Sigmoid colon (tissue), 7 donors: Measurements from ENCODE around the gene GNG3. TPM values are rescaled to one million over a fixed set of nuclear protein-coding genes. Genes with fewer than 3 reads are reported as not detected.

ENCODE experiments used
- DNase-seq: peaks from one replicate; pipeline ENCODE4 v3.0.0-alpha.2; 2019
- H3K27ac ChIP-seq, 4 donors: fragments of 200-600 bp; sonication (generic); one replicate each; pipeline ENCODE4 v1.5.1; 2016 to 2019; ENCODE audit warnings: mild to moderate bottlenecking in 1 of 4
- H3K27me3 ChIP-seq, 3 donors: fragments of 200-600 bp; sonication (generic); one replicate each; pipeline ENCODE4 v1.5.1; 2019; ENCODE audit warnings: mild to moderate bottlenecking in 1 of 3
- H3K36me3 ChIP-seq, 4 donors: fragments of 200-600 bp; sonication (generic); one replicate each; pipeline ENCODE4 v1.5.1; 2016 to 2019
- H3K4me1 ChIP-seq, 4 donors: fragments of 200-600 bp; sonication (generic); one replicate each; pipeline ENCODE4 v1.5.1; 2017 to 2019
- H3K4me3 ChIP-seq, 4 donors: fragments of 200-600 bp; sonication (generic); one replicate each; pipeline ENCODE4 v1.5.1; 2017 to 2019; ENCODE audit warnings: mild to moderate bottlenecking in 2 of 4, moderate library complexity in 1 of 4
- H3K9me3 ChIP-seq, 4 donors: fragments of 200-600 bp in 3 of 4; sonication (generic) in 3 of 4; one replicate each; pipeline versions ENCODE4 v1.5.1 to v1.6.1; 2013 to 2019
- EP300 ChIP-seq, 4 donors: sonication (generic); formaldehyde crosslinking; IDR thresholded peaks; one replicate each; pipeline ENCODE4 v1.6.1; 2017; ENCODE audit warnings: antibody characterized with exemption in 4 of 4
- POLR2A ChIP-seq, 2 donors: fragments of 450-650 bp; IDR thresholded peaks; one replicate each; pipeline ENCODE4 v1.6.1; 2016; ENCODE audit warnings: antibody characterized with exemption in 2 of 2, mild to moderate bottlenecking in 2 of 2, moderate library complexity in 2 of 2
- POLR2AphosphoS5 ChIP-seq, 4 donors: sonication (generic); formaldehyde crosslinking; IDR thresholded peaks; one replicate each; pipeline ENCODE4 v1.6.1; 2017; ENCODE audit warnings: antibody characterized with exemption in 4 of 4
- WGBS, 2 donors: extraction: QIAGEN DNeasy Blood & Tissue Kit; methylation state at CpG; one replicate each; pipeline ENCODE4 v1.1.7; 2013; 5-methylcytosine and 5-hydroxymethylcytosine counted together
- intact Hi-C: fragments of 100-400 bp; cut with DNase I; formaldehyde crosslinking; loops from one replicate; pipeline ENCODE4 v1.15.1; 2023
- polyA plus RNA-seq, 3 donors: library from polyadenylated mRNA; stranded (reverse); fragments of 200-250 nt; gene quantifications; one replicate each; pipeline ENCODE4 v1.2.3, GENCODE V29; 2013
- total RNA-seq, 4 donors: library from RNA; depleted of rRNA; stranded (reverse); fragments of >200 nt; gene quantifications; one replicate each; pipeline ENCODE4 v1.1.0, GENCODE V29; 2016
- TF ChIP-seq, protein P1 (sequence below), 4 experiments: fragments of 450-650 bp in 3 of 4; fragments of 200-600 bp in 1 of 4; IDR thresholded peaks; one replicate each; pipeline ENCODE4 v1.5.1; 2016 to 2019; ENCODE audit warnings: antibody characterized with exemption in 4 of 4, mild to moderate bottlenecking in 3 of 4, moderate library complexity in 2 of 4
- donor health status: healthy with polysubstance abuse.
- donor health status: Bipolar disorder and iron deficiency.
- donor health status: healthy.

GNG3 gene
- 1 to 10 TPM in 3 of 4 donors, not detected in 1; 1.4 to 5.0 (median 2.8) TPM for total RNA-seq
- polyA plus RNA-seq, result 1 to 10 TPM in 2 of 3 donors, not detected in 1; 1.2 to 2.7 TPM

DNA sequence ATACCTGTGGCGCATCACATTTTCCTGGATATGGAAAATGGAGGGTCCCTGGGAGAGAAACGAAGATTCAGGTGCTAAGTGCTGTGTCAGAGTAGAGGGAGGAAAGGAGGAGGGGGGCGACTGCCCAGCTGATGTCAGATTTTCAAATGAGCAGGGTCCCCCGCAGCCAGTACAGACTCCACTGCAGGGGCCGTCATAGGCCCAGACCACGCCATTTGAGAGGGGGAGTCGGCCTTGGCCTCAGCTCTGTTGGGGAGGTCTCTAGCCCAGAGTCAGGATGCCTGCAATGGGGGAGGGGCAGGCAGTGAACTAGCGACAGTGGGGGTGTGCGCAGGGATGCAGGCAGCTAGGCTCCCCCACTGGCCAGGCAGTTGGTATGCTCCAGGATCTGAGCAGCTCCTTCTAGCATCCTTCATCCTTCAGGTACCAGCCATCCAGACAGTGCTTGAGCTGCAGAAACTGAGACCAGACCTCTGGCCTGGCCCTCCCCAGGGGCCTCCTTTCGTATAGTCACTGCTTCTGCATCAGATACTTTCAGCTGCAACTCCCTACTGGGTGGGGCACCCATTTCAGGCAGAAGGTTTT, at the start of gene GNG3, which contains the start of gene BSCL2:
GNG3 (plus strand) TSS at position 400 of the 585 bp plus-strand sequence. CDS start 620 bp downstream, outside the sequence.
BSCL2 (minus strand) TSS at position 148 of the 585 bp plus-strand sequence. CDS start 229 bp downstream, outside the sequence.
- DNase-seq, result no peak
- TF ChIP-seq POLR2AphosphoS5 (IDR thresholded peaks at IDR 0.05) (no peak), EP300 (IDR thresholded peaks at IDR 0.05) (no peak), POLR2A (IDR thresholded peaks at IDR 0.05) (no peak)
- TF ChIP-seq, protein P1, sequence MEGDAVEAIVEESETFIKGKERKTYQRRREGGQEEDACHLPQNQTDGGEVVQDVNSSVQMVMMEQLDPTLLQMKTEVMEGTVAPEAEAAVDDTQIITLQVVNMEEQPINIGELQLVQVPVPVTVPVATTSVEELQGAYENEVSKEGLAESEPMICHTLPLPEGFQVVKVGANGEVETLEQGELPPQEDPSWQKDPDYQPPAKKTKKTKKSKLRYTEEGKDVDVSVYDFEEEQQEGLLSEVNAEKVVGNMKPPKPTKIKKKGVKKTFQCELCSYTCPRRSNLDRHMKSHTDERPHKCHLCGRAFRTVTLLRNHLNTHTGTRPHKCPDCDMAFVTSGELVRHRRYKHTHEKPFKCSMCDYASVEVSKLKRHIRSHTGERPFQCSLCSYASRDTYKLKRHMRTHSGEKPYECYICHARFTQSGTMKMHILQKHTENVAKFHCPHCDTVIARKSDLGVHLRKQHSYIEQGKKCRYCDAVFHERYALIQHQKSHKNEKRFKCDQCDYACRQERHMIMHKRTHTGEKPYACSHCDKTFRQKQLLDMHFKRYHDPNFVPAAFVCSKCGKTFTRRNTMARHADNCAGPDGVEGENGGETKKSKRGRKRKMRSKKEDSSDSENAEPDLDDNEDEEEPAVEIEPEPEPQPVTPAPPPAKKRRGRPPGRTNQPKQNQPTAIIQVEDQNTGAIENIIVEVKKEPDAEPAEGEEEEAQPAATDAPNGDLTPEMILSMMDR (IDR thresholded peaks at IDR 0.05), result no peak
- H3K9me3 ChIP-seq, result no peaks in the 10 kb centered on the region
- WGBS, 2 donors, result 83 to 86% methylated on average over 10 of the region's 10 CpGs
- H3K36me3 ChIP-seq, result peaks cover 0 to 21% (median 8%) of the 10 kb centered on the region in 4 donors
- peaks cover 0 to 40% (median 36%) of the 10 kb centered on the region in 4 donors for H3K4me1 ChIP-seq
- no peaks in the 10 kb centered on the region for H3K27me3 ChIP-seq
- intact Hi-C loops, result loop anchor here (5.0 kb wide), 3 partner anchors 40 to 95 kb away; partner anchors contain the start of genes C11orf98, CSKMT, EML3 and INTS5
- peak within 1 kb of the TSS; percentile 49 to 73 (median 62) for H3K4me3 ChIP-seq
- peak within 1 kb of the TSS; percentile 88 to 94 (median 92) for H3K27ac ChIP-seq

DNA sequence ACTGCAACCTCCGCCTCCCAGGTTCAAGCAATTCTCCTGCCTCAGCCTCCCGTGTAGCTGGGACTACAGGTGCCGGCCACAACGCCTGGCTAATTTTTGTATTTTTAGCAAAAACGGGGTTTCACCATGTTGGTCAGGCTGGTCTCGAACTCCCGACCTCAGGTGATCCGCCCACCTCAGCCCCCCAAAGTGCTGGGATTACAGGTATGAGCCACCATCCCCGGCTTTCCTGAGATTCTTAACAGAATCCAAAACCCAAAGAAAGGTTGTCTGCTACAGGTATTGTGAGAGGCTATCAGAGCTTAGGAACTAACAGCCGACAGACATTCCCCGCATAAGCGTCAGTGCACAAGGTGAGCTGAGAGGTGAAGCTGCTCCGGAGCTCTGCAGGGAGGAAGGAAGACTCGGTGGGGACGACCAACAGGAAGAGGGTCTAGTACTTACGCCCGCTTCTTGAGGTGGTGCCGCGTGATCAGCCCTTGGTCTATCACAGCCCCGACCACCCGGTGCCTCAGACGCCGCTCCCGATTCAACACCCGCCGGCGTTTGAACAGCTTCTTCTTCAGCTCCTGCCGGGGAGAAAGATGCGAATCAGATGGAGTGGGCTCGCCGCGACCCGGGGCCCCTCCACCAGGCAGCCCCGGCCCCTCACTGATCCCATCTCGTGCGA, 42.9 kb upstream of the GNG3 start:
- intact Hi-C loops, result loop anchor here (2.0 to 5.0 kb wide), 3 partner anchors 18 to 52 kb away; partner anchors contain the start of genes BSCL2, EML3, GANAB and GNG3
- 2 to 3% methylated on average over 36 of the region's 36 CpGs for WGBS, 2 donors
- no peak for TF ChIP-seq POLR2A (IDR thresholded peaks at IDR 0.05)
- no peak for TF ChIP-seq EP300 (IDR thresholded peaks at IDR 0.05)
- TF ChIP-seq, protein P1 (IDR thresholded peaks at IDR 0.05), result no peak
- TF ChIP-seq POLR2AphosphoS5 (IDR thresholded peaks at IDR 0.05), result no peak
- peak overlapping the region; percentile 91 to 97 (median 94) for H3K27ac ChIP-seq
- peaks cover 0 to 39% (median 34%) of the 10 kb centered on the region in 4 donors for H3K4me1 ChIP-seq
- DNase-seq, result peak; percentile 79
- H3K27me3 ChIP-seq, result no peaks in the 10 kb centered on the region
- H3K36me3 ChIP-seq, result peaks cover 0 to 28% (median 8%) of the 10 kb centered on the region in 4 donors
- H3K4me3 ChIP-seq, result peak overlapping the region; percentile 74 to 89 (median 86)
- H3K9me3 ChIP-seq, result no peaks in the 10 kb centered on the region

DNA sequence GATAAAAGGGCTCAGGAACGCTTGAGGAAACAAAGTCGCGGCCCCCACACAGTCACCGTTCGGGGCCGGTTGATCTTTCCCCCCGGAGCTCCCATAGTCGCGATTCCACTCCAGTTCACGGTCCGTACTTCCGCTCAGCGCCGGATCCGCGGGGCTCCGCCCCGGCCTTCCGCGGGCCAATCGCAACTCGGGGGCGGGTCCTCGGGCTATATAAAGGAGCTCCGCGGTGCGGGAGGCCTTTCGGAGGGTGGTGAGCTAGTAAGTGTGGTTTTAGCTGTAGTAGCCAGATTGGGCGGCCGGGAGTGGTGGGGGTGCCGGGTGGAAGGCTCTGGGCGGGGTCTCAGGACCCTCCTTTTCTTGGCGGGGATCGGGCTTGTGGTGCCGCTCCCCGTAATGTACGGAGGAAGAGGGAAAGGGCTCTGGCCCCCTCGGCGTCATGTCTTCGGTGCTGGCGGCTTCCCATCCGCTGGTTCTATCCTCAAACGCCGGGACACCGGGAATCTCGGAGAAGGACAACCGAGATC, 42.3 kb upstream of the GNG3 start, which contains the start of the genes C11orf98 and CSKMT:
C11orf98 (minus strand) TSS at position 136 of the 524 bp plus-strand sequence; CDS start at position 95, 41 bp downstream.
CSKMT (plus strand) TSS at position 238 of the 524 bp plus-strand sequence. CDS start 568 bp downstream, outside the sequence.
- 0 to 1% methylated on average over 47 of the region's 47 CpGs for WGBS, 2 donors
- peak; percentile 98 for DNase-seq
- Histone ChIP-seq H3K4me3 (peak within 1 kb of the TSS; percentile 74 to 89 (median 86)), H3K27ac (peak within 1 kb of the TSS; percentile 91 to 97 (median 94)), H3K4me1 (peaks cover 0 to 40% (median 34%) of the 10 kb centered on the region in 4 donors), H3K27me3 (no peaks in the 10 kb centered on the region), H3K36me3 (peaks cover 0 to 28% (median 8%) of the 10 kb centered on the region in 4 donors), H3K9me3 (no peaks in the 10 kb centered on the region)
- TF ChIP-seq, protein P1 (IDR thresholded peaks at IDR 0.05), result no peak
- TF ChIP-seq POLR2A (IDR thresholded peaks at IDR 0.05) (peak; percentile 99), POLR2AphosphoS5 (IDR thresholded peaks at IDR 0.05) (peak; percentile 99 to 100 (median 100))
- intact Hi-C loops, result loop anchor here (2.0 to 5.0 kb wide), 3 partner anchors 18 to 53 kb away; partner anchors contain the start of genes BSCL2, EML3, GANAB and GNG3

DNA sequence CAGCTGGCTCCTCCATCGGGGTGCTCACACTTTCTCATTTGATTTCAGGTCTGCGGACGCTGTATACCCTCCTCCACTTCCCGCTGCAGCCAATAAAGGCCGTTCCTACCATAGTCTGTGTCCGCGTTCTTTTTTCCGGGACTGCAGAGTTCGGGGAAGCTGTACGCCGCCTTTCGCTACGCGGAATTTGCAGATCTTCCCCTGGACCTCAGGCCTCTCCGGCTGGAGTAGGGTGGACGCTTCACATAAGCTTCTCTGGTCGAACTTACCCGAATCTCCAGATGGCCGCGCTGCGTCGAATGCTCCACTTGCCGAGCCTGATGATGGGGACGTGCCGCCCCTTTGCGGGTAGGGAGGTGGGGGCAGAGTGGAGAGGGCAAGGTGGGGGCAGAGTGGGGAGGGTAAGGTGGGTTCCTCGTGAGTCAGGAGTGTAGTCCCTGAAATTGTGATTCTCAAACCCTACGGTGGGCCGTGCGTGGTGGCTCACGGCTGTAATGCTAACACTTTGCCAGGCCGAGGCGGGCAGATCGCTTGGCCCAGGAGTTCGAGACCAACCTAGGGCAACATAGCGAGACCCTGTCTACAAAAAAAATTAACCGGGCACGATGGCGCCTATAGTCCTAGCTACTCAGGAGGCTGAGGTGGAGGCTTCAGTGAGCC, 41.7 kb upstream of the GNG3 start:
- no peaks in the 10 kb centered on the region for H3K9me3 ChIP-seq
- peaks cover 0 to 46% (median 39%) of the 10 kb centered on the region in 4 donors for H3K4me1 ChIP-seq
- H3K4me3 ChIP-seq, result peak overlapping the region; percentile 74 to 89 (median 86)
- intact Hi-C loops, result loop anchor here (2.0 to 5.0 kb wide), 3 partner anchors 19 to 53 kb away; partner anchors contain the start of genes BSCL2, EML3, GANAB and GNG3
- H3K27ac ChIP-seq, result peak overlapping the region; percentile 91 to 97 (median 94)
- no peak for TF ChIP-seq POLR2AphosphoS5 (IDR thresholded peaks at IDR 0.05)
- TF ChIP-seq, protein P1 (IDR thresholded peaks at IDR 0.05), result no peak
- no peak for TF ChIP-seq POLR2A (IDR thresholded peaks at IDR 0.05)
- TF ChIP-seq EP300 (IDR thresholded peaks at IDR 0.05), result no peak
- peaks cover 0 to 28% (median 8%) of the 10 kb centered on the region in 4 donors for H3K36me3 ChIP-seq
- peak; percentile 81 for DNase-seq
- 1 to 3% methylated on average over 39 of the region's 39 CpGs for WGBS, 2 donors
- H3K27me3 ChIP-seq, result no peaks in the 10 kb centered on the region
